Vagina (tissue), 2 donors: Measurements from ENCODE around the gene LAMB1. TPM values are rescaled to one million over a fixed set of nuclear protein-coding genes. Genes with fewer than 3 reads are reported as not detected.

Experiments
- DNase-seq, 2 donors: peaks; one replicate each; pipeline ENCODE4 v3.0.0-alpha.2; 2017; ENCODE audit errors: extremely low spot score in 2 of 2
- H3K27ac ChIP-seq: fragments of 200-600 bp; sonication (generic); one replicate; pipeline ENCODE4 v1.5.1; 2019
- H3K27me3 ChIP-seq: fragments of 200-600 bp; sonication (generic); one replicate; pipeline ENCODE4 v1.5.1; 2019
- H3K36me3 ChIP-seq, 2 donors: fragments of 200-600 bp; sonication (generic); one replicate each; pipeline ENCODE4 v1.5.1; 2017 to 2019
- H3K4me1 ChIP-seq: fragments of 200-600 bp; sonication (generic); one replicate; pipeline ENCODE4 v1.5.1; 2019
- H3K4me3 ChIP-seq, 2 donors: fragments of 200-600 bp; sonication (generic); 1 replicate in 1 of 2; 2 replicates in 1 of 2; pipeline ENCODE4 v1.5.1; 2016 to 2019
- H3K9me3 ChIP-seq: fragments of 200-600 bp; sonication (generic); one replicate; pipeline ENCODE4 v1.5.1; 2019
- POLR2A ChIP-seq, 2 donors: fragments of 450-650 bp; IDR thresholded peaks; one replicate each; pipeline ENCODE4 v1.6.1; 2017; ENCODE audit warnings: antibody characterized with exemption in 2 of 2, mild to moderate bottlenecking in 2 of 2, moderate library complexity in 2 of 2
- POLR2AphosphoS5 ChIP-seq, 2 donors: sonication (generic); formaldehyde crosslinking; IDR thresholded peaks; one replicate each; pipeline ENCODE4 v1.9.0; 2017; ENCODE audit warnings: antibody characterized with exemption in 2 of 2, mild to moderate bottlenecking in 2 of 2, low read depth in 1 of 2; ENCODE audit not compliant: insufficient read depth in 1 of 2
- intact Hi-C: fragments of 100-400 bp; cut with DNase I; formaldehyde crosslinking; loops from one replicate; pipeline ENCODE4 v1.15.1; 2023
- total RNA-seq: library from RNA; depleted of rRNA; stranded (reverse); fragments of >200 nt; gene quantifications from one replicate; pipeline ENCODE4 v1.2.3, GENCODE V29; 2016
- TF ChIP-seq, protein P1 (sequence below), 3 experiments: fragments of 450-650 bp in 2 of 3; fragments of 200-600 bp in 1 of 3; sonication (generic) in 1 of 3; IDR thresholded peaks; one replicate each; pipeline ENCODE4 v1.5.1; 2017 to 2019; ENCODE audit warnings: antibody characterized with exemption in 3 of 3, mild to moderate bottlenecking in 2 of 3, moderate library complexity in 2 of 3

The LAMB1 gene
- total RNA-seq, 1 donor from 2014 or later: 152 TPM

DNA sequence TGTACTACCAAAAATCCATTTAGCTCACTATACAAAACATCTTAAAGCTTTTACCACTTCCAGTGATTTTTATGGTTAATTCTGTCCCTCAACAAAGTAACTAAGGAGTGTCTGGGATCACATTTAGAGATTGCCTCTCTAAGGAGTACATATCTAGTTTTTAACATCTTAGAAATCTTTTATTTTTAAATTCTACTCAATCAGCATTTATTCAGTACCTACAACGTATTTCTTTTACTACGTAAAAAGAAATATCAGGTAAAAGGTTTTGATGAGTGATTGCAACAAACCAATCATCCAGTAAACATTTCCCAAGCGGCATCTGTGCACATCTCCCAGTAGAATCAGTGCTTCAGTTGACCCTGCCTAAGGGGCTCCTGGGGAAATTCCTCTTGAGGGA lies 31.9 kb downstream of the LAMB1 start:
- intact Hi-C loops: no loop called here
- Histone ChIP-seq H3K27me3 (no peaks in the 10 kb centered on the region), H3K4me3 (no peak overlapping the region), H3K36me3 (peaks cover 0 to 14% of the 10 kb centered on the region in 2 donors), H3K27ac (peak overlapping the region; percentile 47), H3K4me1 (peaks cover 31% of the 10 kb centered on the region), H3K9me3 (no peaks in the 10 kb centered on the region)
- TF ChIP-seq, protein P1, sequence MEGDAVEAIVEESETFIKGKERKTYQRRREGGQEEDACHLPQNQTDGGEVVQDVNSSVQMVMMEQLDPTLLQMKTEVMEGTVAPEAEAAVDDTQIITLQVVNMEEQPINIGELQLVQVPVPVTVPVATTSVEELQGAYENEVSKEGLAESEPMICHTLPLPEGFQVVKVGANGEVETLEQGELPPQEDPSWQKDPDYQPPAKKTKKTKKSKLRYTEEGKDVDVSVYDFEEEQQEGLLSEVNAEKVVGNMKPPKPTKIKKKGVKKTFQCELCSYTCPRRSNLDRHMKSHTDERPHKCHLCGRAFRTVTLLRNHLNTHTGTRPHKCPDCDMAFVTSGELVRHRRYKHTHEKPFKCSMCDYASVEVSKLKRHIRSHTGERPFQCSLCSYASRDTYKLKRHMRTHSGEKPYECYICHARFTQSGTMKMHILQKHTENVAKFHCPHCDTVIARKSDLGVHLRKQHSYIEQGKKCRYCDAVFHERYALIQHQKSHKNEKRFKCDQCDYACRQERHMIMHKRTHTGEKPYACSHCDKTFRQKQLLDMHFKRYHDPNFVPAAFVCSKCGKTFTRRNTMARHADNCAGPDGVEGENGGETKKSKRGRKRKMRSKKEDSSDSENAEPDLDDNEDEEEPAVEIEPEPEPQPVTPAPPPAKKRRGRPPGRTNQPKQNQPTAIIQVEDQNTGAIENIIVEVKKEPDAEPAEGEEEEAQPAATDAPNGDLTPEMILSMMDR (IDR thresholded peaks at IDR 0.05): no peak
- TF ChIP-seq POLR2AphosphoS5 (IDR thresholded peaks at IDR 0.05; ENCODE audit: insufficient read depth in 1 of 2, low read depth in 1 of 2): no peak
- no peak for TF ChIP-seq POLR2A (IDR thresholded peaks at IDR 0.05)
- DNase-seq: no peak

DNA sequence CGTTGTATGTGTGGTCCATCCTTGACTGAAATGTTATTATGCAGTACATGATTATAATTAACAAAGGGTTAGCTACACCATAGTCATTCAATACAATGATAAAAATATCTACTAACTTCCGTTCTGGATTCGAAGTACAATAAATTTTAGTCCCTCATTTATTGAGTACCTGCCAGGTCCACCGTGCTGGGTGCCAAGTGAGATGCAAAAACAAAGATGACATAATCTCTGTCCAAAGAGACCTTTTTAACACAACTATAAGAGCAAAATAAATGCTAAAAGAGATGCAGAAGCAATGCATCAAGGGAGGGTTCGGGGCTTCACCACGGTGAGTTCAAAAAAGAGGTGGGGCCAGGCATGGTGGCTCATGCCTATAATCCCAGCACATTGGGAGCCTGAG lies 33.1 kb downstream of the LAMB1 start:
- peaks cover 31% of the 10 kb centered on the region for H3K4me1 ChIP-seq
- H3K4me3 ChIP-seq: no peak overlapping the region
- no peak for DNase-seq
- no peak for TF ChIP-seq POLR2AphosphoS5 (IDR thresholded peaks at IDR 0.05; ENCODE audit: insufficient read depth in 1 of 2, low read depth in 1 of 2)
- TF ChIP-seq, protein P1 (IDR thresholded peaks at IDR 0.05): no peak
- TF ChIP-seq POLR2A (IDR thresholded peaks at IDR 0.05): no peak
- H3K27ac ChIP-seq: no peak overlapping the region
- intact Hi-C loops: no loop called here
- no peaks in the 10 kb centered on the region for H3K9me3 ChIP-seq
- no peaks in the 10 kb centered on the region for H3K27me3 ChIP-seq
- H3K36me3 ChIP-seq: peaks cover 0 to 7% of the 10 kb centered on the region in 2 donors

DNA sequence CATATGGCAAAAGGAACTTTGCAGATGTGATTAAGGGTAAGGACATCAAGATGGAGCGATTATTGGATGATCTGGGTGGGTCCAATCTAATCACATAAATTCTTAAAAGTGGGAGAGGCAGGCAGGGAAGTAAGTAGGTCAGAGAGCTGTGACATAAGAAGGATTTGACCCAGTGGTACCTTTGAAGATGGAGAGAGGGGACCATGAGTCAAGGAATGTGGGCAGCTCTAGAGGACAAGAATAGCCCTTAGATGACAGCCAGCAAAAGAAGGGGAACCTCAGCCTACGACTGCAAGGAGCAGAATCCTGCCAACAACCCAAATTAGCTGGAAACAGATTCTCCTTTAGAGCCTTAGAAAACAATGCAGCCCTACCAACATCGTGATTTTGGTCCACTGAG lies 34.5 kb downstream of the LAMB1 start:
- H3K27ac ChIP-seq: no peak overlapping the region
- H3K4me3 ChIP-seq: no peak overlapping the region
- DNase-seq: no peak
- intact Hi-C loops: no loop called here
- H3K9me3 ChIP-seq: no peaks in the 10 kb centered on the region
- TF ChIP-seq POLR2A (IDR thresholded peaks at IDR 0.05) (no peak), POLR2AphosphoS5 (IDR thresholded peaks at IDR 0.05; ENCODE audit: insufficient read depth in 1 of 2, low read depth in 1 of 2) (no peak)
- TF ChIP-seq, protein P1 (IDR thresholded peaks at IDR 0.05): no peak
- no peaks in the 10 kb centered on the region for H3K27me3 ChIP-seq
- H3K4me1 ChIP-seq: peaks cover 29% of the 10 kb centered on the region
- peaks cover 0 to 13% of the 10 kb centered on the region in 2 donors for H3K36me3 ChIP-seq

DNA sequence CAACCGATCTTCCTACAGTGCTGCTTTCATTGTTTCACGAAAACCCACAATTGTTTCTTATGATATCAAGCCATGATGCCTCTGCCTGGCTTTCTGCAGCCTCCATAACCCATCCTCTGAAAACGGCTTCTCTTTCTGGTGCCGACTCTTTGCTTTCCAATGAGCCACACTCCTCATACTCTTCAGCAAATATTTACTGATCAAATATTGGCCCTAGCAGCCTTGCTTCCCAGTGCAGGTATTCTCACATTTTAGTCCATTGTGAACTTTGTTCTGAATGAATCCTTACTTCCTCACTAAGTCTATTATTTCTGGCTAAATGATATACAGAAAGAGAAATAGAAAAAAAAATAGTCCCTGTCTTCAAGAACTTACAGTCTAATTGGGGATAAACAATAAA lies 35.5 kb downstream of the LAMB1 start:
- H3K36me3 ChIP-seq: peaks cover 0 to 13% of the 10 kb centered on the region in 2 donors
- DNase-seq: no peak
- no peaks in the 10 kb centered on the region for H3K9me3 ChIP-seq
- H3K4me3 ChIP-seq: no peak overlapping the region
- no peaks in the 10 kb centered on the region for H3K27me3 ChIP-seq
- no peak overlapping the region for H3K27ac ChIP-seq
- TF ChIP-seq, protein P1 (IDR thresholded peaks at IDR 0.05): no peak
- TF ChIP-seq POLR2AphosphoS5 (IDR thresholded peaks at IDR 0.05; ENCODE audit: insufficient read depth in 1 of 2, low read depth in 1 of 2) (no peak), POLR2A (IDR thresholded peaks at IDR 0.05) (no peak)
- H3K4me1 ChIP-seq: peaks cover 19% of the 10 kb centered on the region
- intact Hi-C loops: no loop called here

DNA sequence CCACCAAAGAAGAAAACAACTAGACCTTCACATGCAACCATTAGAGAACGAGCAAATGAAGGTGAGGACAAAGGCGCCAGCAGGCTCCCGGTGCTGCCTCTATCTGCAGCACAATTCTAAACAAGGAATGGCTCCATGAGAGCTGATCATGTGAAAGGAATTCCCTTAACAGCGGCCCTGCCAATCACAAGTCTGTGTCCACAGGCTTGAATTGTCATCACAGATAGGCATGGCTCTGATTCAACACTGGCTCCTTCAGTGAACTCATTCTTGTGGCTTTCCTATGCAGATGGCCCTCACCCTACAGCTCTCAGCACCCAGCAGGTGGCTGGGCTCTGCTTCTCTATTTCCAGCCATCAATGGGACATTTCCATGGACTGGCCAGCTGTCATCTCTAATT lies 36.2 kb downstream of the LAMB1 start:
- H3K4me1 ChIP-seq: peaks cover 12% of the 10 kb centered on the region
- no peaks in the 10 kb centered on the region for H3K27me3 ChIP-seq
- no peaks in the 10 kb centered on the region for H3K9me3 ChIP-seq
- DNase-seq: no peak
- TF ChIP-seq POLR2AphosphoS5 (IDR thresholded peaks at IDR 0.05; ENCODE audit: insufficient read depth in 1 of 2, low read depth in 1 of 2) (no peak), POLR2A (IDR thresholded peaks at IDR 0.05) (no peak)
- peaks cover 0 to 13% of the 10 kb centered on the region in 2 donors for H3K36me3 ChIP-seq
- H3K27ac ChIP-seq: no peak overlapping the region
- intact Hi-C loops: no loop called here
- H3K4me3 ChIP-seq: no peak overlapping the region
